ENCODE data around the gene HTR1B. TPM values are rescaled to one million over a fixed set of nuclear protein-coding genes. Genes with fewer than 3 reads are reported as not detected.

HTR1B gene
- total and polyA plus RNA-seq, 2 of the 4 experiments (the other 2 are of a cell fraction) = 0.27 to 0.36 TPM

GRCh38 chr6:77468939-77469338 lies 5.6 kb upstream of the HTR1B start:
- Histone ChIP-seq H3K4me1 (ENCODE audit: control insufficient read depth, insufficient read depth, low read length) (no peaks in the 10 kb centered on the region), H3K9me1 (ENCODE audit: insufficient read depth, low read length) (no peaks in the 10 kb centered on the region), H2BK15ac (ENCODE audit: low read depth, low read length) (no peak overlapping the region), H3K4me3 (ENCODE audit: insufficient read depth, low read depth, low read length) (no peak overlapping the region), H4K8ac (ENCODE audit: low read depth in 2 of 2, low read length in 2 of 2) (no peak overlapping the region), H2BK120ac (ENCODE audit: low read depth, low read length) (no peak overlapping the region), H3K14ac (replicated peaks; ENCODE audit: low read depth, low read length) (no peak overlapping the region), H3K4me2 (ENCODE audit: low read depth, low read length) (no peak overlapping the region), H2AK9ac (replicated peaks; ENCODE audit: low read depth, low read length, poor library complexity) (no peak overlapping the region), H3K9ac (ENCODE audit: low read depth, low read length) (no peak overlapping the region), H4K5ac (ENCODE audit: low read depth, low read length) (no peak overlapping the region), H3K36me3 (ENCODE audit: control insufficient read depth, insufficient read depth, low read length) (no peaks in the 10 kb centered on the region), H3K79me1 (ENCODE audit: low read depth in 1 of 2, low read length in 2 of 2) (no peaks in the 10 kb centered on the region), H3K18ac (ENCODE audit: low read depth, low read length) (no peak overlapping the region), H3K4ac (ENCODE audit: low read depth, low read length) (no peak overlapping the region), H3K27me3 (ENCODE audit: control insufficient read depth, insufficient read depth, low read length) (peaks cover 2% of the 10 kb centered on the region; the same call in 1 of the 2 replicates), H3K23ac (ENCODE audit: low read depth, low read length) (no peak overlapping the region), H3K9me3 (ENCODE audit: control insufficient read depth, insufficient read depth, low read length) (no peaks in the 10 kb centered on the region), H2BK20ac (ENCODE audit: low read depth, low read length) (no peak overlapping the region), H2BK5ac (ENCODE audit: low read depth, low read length, poor library complexity, severe bottlenecking) (no peak overlapping the region), H3K56ac (ENCODE audit: extremely low read depth, insufficient read depth, low read length) (no peak overlapping the region), H3K27ac (ENCODE audit: insufficient read depth, low read length) (no peak overlapping the region), H2AK5ac (ENCODE audit: low read depth, low read length) (no peak overlapping the region), H2AFZ (replicated peaks; ENCODE audit: low read length, poor library complexity) (no peak overlapping the region), H4K20me1 (ENCODE audit: insufficient read depth, low read length) (no peaks in the 10 kb centered on the region), H4K91ac (ENCODE audit: insufficient read depth, low read depth, low read length) (no peak overlapping the region)
- no TSS peak for BruUV-seq (replicated peaks)
- no peak for DNase-seq
- no peak for TF ChIP-seq SMC3 (IDR thresholded peaks at IDR 0.05; ENCODE audit: low read depth, low read length)
- no peak for TF ChIP-seq MAFK (IDR thresholded peaks at IDR 0.05; ENCODE audit: low read depth, low read length)
- no peak for TF ChIP-seq CEBPB (IDR thresholded peaks at IDR 0.05; ENCODE audit: low read depth, low read length)
- TF ChIP-seq RCOR1 (IDR thresholded peaks at IDR 0.05; ENCODE audit: insufficient replicate concordance, low read length) = no peak
- TF ChIP-seq MAZ (IDR thresholded peaks at IDR 0.05; ENCODE audit: borderline replicate concordance, low read depth, low read length) = no peak
- no peak for TF ChIP-seq USF2 (IDR thresholded peaks at IDR 0.05; ENCODE audit: low read depth, low read length)
- TF ChIP-seq NFE2L2 (IDR thresholded peaks at IDR 0.05; ENCODE audit: low read depth, low read length) = no peak
- no peak for TF ChIP-seq RFX5 (IDR thresholded peaks at IDR 0.05; ENCODE audit: low read depth, low read length)
- TF ChIP-seq CTCF (conservative IDR thresholded peaks at IDR 0.05; ENCODE audit: low read depth, low read length) = no peak
- TF ChIP-seq ELK1 (IDR thresholded peaks at IDR 0.05; ENCODE audit: borderline replicate concordance, low read depth, low read length) = no peak
- no CpG with 5 or more reads among the region's 6 CpGs for whole genome bisulfite sequencing, 2 experiments (ENCODE audit: extremely low coverage in 2 of 2, insufficient read length in 1 of 2)
- in situ Hi-C loops (cut with MboI; ENCODE audit: low sequenced_read_pairs) = loop anchor here (10.0 to 25.0 kb wide), 2 partner anchors 1143 to 1534 kb away; no protein-coding TSS in a partner anchor
- ATAC-seq (ENCODE audit: low read depth) = no peak
- POLR2A ChIA-PET (ENCODE audit: unreplicated experiment) = no interaction called here
- intact Hi-C loops (cut with micrococcal nuclease) = loop anchor here (5.0 to 10.0 kb wide), 2 partner anchors 1138 to 1606 kb away; partner anchors contain the start of gene PHIP
- CTCF ChIA-PET = no interaction called here
- dilution Hi-C loops (cut with HindIII; ENCODE audit: low sequenced_read_pairs, unreplicated experiment) = no loop called here
